Activated CD8-positive, alpha-beta T cell treated with anti-CD3 and anti-CD28 coated beads for 36 hours (primary cell): ENCODE measurements around the gene PRKCE. TPM values are rescaled to one million over a fixed set of nuclear protein-coding genes. Genes with fewer than 3 reads are reported as not detected.

Experiments
- ATAC-seq: fragments of 200-7000 bp; cut with Tn5 transposase; one replicate; pipeline ENCODE4 v1.10.0; 2021; ENCODE audit warnings: mild to moderate bottlenecking, moderate library complexity
- CTCF ChIA-PET: fragments of 350-600 bp; sonication (Branson Sonifier 250); formaldehyde crosslinking; loops from one replicate; lab custom pipeline; 2021; ENCODE audit warnings: antibody characterized with exemption; lab: Charles Lee
- POLR2A ChIA-PET: fragments of 350-600 bp; sonication (Branson Sonifier 250); formaldehyde crosslinking; loops from one replicate; lab custom pipeline; 2021; ENCODE audit warnings: antibody characterized with exemption; lab: Charles Lee
- DNase-seq: peaks from one replicate; pipeline ENCODE4 v3.0.0-alpha.2; 2020
- H3K27ac Mint-ChIP-seq: one replicate; pipeline ENCODE4 v1.8.0; 2021; ENCODE audit warnings: mild to moderate bottlenecking, mixed read lengths
- H3K27me3 Mint-ChIP-seq: one replicate; pipeline ENCODE4 v1.8.0; 2021; ENCODE audit warnings: mixed read lengths
- H3K36me3 Mint-ChIP-seq: one replicate; pipeline ENCODE4 v1.8.0; 2021; ENCODE audit warnings: low read depth, mixed read lengths
- H3K4me1 Mint-ChIP-seq: one replicate; pipeline ENCODE4 v1.8.0; 2021; ENCODE audit warnings: low read depth, mixed read lengths
- H3K4me3 Mint-ChIP-seq: one replicate; pipeline ENCODE4 v1.8.0; 2021; ENCODE audit warnings: mild to moderate bottlenecking, moderate library complexity, mixed read lengths
- H3K9me3 Mint-ChIP-seq: one replicate; pipeline ENCODE4 v1.8.0; 2021; ENCODE audit warnings: mixed read lengths
- intact Hi-C: fragments of 100-400 bp; cut with micrococcal nuclease; formaldehyde crosslinking; loops from one replicate; pipeline ENCODE4 v1.10.0; 2022
- total RNA-seq, 2 experiments: library from RNA; stranded (reverse); gene quantifications; one replicate each; pipeline ENCODE4 v1.2.3, GENCODE V29; 2021
- TF ChIP-seq, protein P1 (sequence below): fragments of 200-600 bp; IDR thresholded peaks from one replicate; pipeline ENCODE4 v1.8.0; 2022; ENCODE audit warnings: antibody characterized with exemption, mild to moderate bottlenecking

PRKCE gene
- total RNA-seq, 2 experiments from 2014 or later = 11.5 to 11.9 TPM

DNA sequence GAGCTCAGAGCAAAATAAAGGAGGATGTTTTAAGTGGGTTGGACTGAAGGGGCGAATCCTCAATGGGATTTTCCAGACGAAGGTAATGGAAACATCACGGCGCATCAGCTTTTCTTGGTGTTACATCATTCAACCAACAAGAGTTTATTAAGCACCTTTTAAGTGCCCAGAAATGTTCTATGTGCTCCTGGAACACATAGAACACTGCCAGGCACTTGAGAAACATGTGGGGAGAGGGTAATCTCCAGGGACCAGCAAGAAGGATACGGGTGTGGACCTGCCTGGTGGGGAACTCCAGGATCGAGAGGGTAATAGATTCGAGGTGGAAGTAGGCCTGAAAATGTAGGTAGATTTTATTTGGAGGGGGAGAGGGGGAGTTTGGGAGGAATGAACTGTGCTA is 168.6 kb downstream of the PRKCE start:
- ChIA-PET CTCF (interaction anchor here (1.0 kb wide), 1 partner anchor 40 kb away, joined by 3 read pairs; no protein-coding TSS in a partner anchor), POLR2A (no interaction called here)
- DNase-seq (no peak), ATAC-seq (no peak)
- intact Hi-C loops = no loop called here
- TF ChIP-seq, protein P1, sequence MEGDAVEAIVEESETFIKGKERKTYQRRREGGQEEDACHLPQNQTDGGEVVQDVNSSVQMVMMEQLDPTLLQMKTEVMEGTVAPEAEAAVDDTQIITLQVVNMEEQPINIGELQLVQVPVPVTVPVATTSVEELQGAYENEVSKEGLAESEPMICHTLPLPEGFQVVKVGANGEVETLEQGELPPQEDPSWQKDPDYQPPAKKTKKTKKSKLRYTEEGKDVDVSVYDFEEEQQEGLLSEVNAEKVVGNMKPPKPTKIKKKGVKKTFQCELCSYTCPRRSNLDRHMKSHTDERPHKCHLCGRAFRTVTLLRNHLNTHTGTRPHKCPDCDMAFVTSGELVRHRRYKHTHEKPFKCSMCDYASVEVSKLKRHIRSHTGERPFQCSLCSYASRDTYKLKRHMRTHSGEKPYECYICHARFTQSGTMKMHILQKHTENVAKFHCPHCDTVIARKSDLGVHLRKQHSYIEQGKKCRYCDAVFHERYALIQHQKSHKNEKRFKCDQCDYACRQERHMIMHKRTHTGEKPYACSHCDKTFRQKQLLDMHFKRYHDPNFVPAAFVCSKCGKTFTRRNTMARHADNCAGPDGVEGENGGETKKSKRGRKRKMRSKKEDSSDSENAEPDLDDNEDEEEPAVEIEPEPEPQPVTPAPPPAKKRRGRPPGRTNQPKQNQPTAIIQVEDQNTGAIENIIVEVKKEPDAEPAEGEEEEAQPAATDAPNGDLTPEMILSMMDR = no peak
- H3K27ac Mint-ChIP-seq = no peak overlapping the region
- H3K9me3 Mint-ChIP-seq = no peaks in the 10 kb centered on the region
- no peaks in the 10 kb centered on the region for H3K27me3 Mint-ChIP-seq
- no peak overlapping the region for H3K4me3 Mint-ChIP-seq
- H3K4me1 Mint-ChIP-seq = peaks cover 12% of the 10 kb centered on the region
- H3K36me3 Mint-ChIP-seq = no peaks in the 10 kb centered on the region

DNA sequence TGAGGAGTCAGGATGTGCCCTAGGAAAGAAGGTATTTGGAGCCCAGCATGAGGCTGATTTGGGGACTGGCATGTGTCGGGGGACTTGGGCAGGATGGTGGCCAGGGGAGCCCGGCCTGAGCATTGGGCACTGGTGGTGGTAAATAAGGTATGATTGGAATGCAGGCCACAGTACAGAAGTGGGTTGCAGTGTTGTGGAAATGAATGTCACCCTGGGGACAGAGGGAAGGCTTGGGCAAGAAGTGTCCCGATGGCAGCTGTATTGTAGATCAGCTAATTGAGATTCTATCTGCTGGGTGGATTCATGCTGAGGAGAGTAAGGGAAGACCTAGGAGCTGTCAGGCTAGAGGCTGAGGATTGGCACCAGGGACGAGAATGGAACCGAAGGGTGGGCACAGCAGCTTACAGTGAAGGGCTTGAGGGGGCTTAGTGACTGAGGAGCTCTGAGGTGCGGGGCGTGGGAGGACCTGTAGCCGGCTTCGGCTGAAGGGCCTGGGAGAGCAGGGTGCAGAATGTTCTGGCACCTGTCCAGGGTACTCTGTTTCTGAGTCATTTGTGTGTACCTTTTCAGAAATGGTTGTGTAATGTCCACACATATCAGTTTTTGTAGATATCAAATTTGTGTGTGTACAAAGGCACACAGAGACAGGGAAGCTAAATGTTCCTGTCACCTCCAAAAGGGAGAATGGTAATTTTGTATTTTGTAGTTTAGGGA is 170.2 kb downstream of the PRKCE start:
- Mint-ChIP-seq H3K27ac (no peak overlapping the region), H3K4me3 (no peak overlapping the region), H3K4me1 (peaks cover 12% of the 10 kb centered on the region), H3K9me3 (no peaks in the 10 kb centered on the region), H3K27me3 (no peaks in the 10 kb centered on the region), H3K36me3 (no peaks in the 10 kb centered on the region)
- TF ChIP-seq, protein P1 = no peak
- DNase-seq (no peak), ATAC-seq (no peak)
- CTCF ChIA-PET = no interaction called here
- POLR2A ChIA-PET = no interaction called here
- intact Hi-C loops = no loop called here

DNA sequence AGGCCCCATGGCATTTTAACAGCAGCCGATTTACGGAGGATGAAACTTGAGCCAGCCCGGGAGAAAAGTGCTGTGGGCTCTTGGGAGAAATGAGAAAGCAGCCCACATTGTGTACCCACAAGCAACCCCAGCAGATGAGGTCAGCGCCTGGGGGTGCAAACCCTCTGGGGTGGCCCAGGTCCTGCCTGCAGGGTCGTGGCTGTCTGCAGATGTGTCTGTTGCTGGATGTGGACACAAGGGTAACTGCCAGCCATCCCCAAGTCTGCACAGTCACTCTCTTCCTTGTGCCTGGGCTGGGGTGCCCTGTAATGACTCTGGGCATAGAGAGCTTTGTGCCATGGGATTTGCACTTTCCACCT is 170.8 kb downstream of the PRKCE start:
- DNase-seq (no peak), ATAC-seq (no peak)
- peaks cover 12% of the 10 kb centered on the region for H3K4me1 Mint-ChIP-seq
- H3K4me3 Mint-ChIP-seq = no peak overlapping the region
- TF ChIP-seq, protein P1 = no peak
- H3K36me3 Mint-ChIP-seq = no peaks in the 10 kb centered on the region
- ChIA-PET POLR2A (no interaction called here), CTCF (no interaction called here)
- H3K27me3 Mint-ChIP-seq = no peaks in the 10 kb centered on the region
- H3K9me3 Mint-ChIP-seq = no peaks in the 10 kb centered on the region
- no peak overlapping the region for H3K27ac Mint-ChIP-seq
- intact Hi-C loops = no loop called here

DNA sequence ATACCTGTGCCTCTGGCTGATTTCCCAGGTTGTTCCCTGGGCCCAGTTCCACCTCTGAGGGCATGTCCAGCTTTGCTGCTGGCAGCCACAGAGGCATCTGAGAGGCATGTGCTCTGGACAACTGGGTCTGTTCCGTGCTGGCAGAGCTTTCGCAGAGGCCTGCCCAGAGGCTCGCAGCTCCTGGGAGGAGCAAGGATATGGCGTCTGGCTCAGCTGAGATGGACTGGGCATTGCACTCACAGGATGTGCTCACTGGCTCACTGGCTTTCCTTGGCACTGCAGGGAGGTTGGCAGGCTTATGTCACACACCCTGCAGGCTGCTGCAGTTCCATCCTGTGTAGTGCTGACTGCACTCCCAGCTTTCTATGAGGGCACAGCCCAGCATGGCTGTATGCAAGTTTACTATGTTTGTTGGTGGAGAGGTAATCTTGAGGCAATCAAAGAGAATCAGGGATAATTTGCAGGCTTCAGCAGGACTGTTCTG is 172.3 kb downstream of the PRKCE start:
- Mint-ChIP-seq H3K36me3 (no peaks in the 10 kb centered on the region), H3K4me1 (peaks cover 12% of the 10 kb centered on the region), H3K9me3 (no peaks in the 10 kb centered on the region), H3K27me3 (no peaks in the 10 kb centered on the region), H3K4me3 (no peak overlapping the region), H3K27ac (no peak overlapping the region)
- TF ChIP-seq, protein P1 = no peak
- DNase-seq = no peak
- intact Hi-C loops = no loop called here
- CTCF ChIA-PET = interaction anchor here (0.6 kb wide), 1 partner anchor 99 kb away, joined by 3 read pairs; no protein-coding TSS in a partner anchor
- POLR2A ChIA-PET = no interaction called here
- ATAC-seq = no peak

DNA sequence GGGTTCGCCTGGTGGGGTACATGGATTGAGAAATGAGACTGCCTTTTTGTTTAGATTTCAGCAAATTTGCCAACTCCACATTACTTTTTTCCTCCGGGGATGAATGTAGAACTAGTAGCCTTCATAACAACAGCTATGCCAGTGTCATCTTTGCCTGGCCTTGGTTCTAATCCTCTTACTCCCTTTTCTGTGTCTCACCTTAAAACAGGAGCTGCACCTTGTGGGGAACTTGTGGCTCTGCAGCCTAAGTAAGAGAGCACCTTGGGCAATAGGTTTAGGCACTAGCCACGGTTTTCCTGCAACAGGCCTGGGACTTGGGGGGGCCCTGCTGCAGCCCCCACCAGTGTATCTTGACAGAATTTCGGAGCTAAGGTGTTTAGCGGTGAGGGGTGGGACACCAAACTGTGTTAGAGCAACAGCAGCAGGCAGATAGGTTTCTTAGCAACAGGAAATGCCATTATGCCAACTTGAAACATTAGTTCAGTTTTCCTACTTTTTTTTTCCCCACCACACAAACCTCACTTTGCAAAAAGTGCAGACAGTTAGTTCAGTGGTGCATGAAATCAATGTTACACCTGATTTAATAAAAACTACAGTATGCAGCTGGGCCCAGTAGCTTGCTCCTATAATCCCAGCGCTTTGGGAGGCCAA is 173.7 kb downstream of the PRKCE start:
- H3K27ac Mint-ChIP-seq = no peak overlapping the region
- ATAC-seq (no peak), DNase-seq (no peak)
- intact Hi-C loops = no loop called here
- no peaks in the 10 kb centered on the region for H3K36me3 Mint-ChIP-seq
- H3K4me1 Mint-ChIP-seq = peaks cover 8% of the 10 kb centered on the region
- ChIA-PET CTCF (interaction anchor here (1.5 kb wide), 1 partner anchor 47 kb away, joined by 3 read pairs; no protein-coding TSS in a partner anchor), POLR2A (interaction anchor here (0.7 kb wide), 1 partner anchor 260 kb away, joined by 4 read pairs; no protein-coding TSS in a partner anchor)
- TF ChIP-seq, protein P1 = no peak
- no peak overlapping the region for H3K4me3 Mint-ChIP-seq
- H3K27me3 Mint-ChIP-seq = no peaks in the 10 kb centered on the region
- peaks cover 2% of the 10 kb centered on the region for H3K9me3 Mint-ChIP-seq
